Lower leg skin (tissue), 3 donors: ENCODE results near the gene KCNK15.

Source experiments
- POLR2A ChIP-seq, 2 donors: fragments of 450-650 bp; IDR thresholded peaks; one replicate each; pipeline ENCODE4 v1.6.1; 2016 to 2017; ENCODE audit warnings: antibody characterized with exemption in 2 of 2, mild to moderate bottlenecking in 1 of 2, moderate library complexity in 1 of 2
- TF ChIP-seq, protein P1 (sequence below), 3 donors: fragments of 450-650 bp; IDR thresholded peaks; one replicate each; pipeline ENCODE4 v1.5.1; 2016; ENCODE audit warnings: antibody characterized with exemption in 3 of 3, mild to moderate bottlenecking in 3 of 3, moderate library complexity in 2 of 3

DNA sequence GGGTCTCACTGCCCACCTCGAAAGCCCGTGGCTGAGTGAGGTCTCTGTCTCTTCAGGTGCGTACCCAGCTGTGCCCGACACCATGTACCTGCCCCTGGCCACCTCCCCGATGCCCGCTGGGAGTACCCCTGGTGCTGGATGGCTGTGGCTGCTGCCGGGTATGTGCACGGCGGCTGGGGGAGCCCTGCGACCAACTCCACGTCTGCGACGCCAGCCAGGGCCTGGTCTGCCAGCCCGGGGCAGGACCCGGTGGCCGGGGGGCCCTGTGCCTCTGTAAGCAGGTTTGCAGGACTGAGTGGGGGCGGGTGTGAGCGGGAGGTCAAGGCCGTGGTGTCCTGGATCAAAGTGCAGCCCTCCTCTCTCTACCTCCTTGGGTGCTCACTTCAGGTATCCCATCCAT, 25.8 kb upstream of the KCNK15 start:
- TF ChIP-seq POLR2A (IDR thresholded peaks at IDR 0.05) = no peak
- TF ChIP-seq, protein P1, sequence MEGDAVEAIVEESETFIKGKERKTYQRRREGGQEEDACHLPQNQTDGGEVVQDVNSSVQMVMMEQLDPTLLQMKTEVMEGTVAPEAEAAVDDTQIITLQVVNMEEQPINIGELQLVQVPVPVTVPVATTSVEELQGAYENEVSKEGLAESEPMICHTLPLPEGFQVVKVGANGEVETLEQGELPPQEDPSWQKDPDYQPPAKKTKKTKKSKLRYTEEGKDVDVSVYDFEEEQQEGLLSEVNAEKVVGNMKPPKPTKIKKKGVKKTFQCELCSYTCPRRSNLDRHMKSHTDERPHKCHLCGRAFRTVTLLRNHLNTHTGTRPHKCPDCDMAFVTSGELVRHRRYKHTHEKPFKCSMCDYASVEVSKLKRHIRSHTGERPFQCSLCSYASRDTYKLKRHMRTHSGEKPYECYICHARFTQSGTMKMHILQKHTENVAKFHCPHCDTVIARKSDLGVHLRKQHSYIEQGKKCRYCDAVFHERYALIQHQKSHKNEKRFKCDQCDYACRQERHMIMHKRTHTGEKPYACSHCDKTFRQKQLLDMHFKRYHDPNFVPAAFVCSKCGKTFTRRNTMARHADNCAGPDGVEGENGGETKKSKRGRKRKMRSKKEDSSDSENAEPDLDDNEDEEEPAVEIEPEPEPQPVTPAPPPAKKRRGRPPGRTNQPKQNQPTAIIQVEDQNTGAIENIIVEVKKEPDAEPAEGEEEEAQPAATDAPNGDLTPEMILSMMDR (IDR thresholded peaks at IDR 0.05) = no peak
